ENCODE data around the gene SPTAN1. TPM values are rescaled to one million over a fixed set of nuclear protein-coding genes. Genes with fewer than 3 reads are reported as not detected.

SPTAN1 gene
- total RNA-seq, 6 experiments from 2014 or later, result 74.6 to 141 (median 98.6) TPM

GRCh38 chr9:128653908-128654307, 101.5 kb downstream of the SPTAN1 start:
- Histone ChIP-seq H3K4me3 (no peak overlapping the region), H3K27me3 (no peaks in the 10 kb centered on the region), H3K27ac (no peak overlapping the region), H3K9me3 (no peaks in the 10 kb centered on the region), H3K4me1 (peaks cover 0 to 8% (median 0%) of the 10 kb centered on the region in 4 donors), H3K36me3 (no peaks in the 10 kb centered on the region)
- no peak for ATAC-seq
- intact Hi-C loops (cut with DNase I), result no loop called here
- no peak for DNase-seq
- WGBS (ENCODE audit: insufficient coverage, low coverage, low lambda C conversion rate, missing lambda C conversion rate), result 94% methylated on average over 5 of the region's 8 CpGs
- no peak for TF ChIP-seq POLR2A (IDR thresholded peaks at IDR 0.05)
- TF ChIP-seq, protein P1, sequence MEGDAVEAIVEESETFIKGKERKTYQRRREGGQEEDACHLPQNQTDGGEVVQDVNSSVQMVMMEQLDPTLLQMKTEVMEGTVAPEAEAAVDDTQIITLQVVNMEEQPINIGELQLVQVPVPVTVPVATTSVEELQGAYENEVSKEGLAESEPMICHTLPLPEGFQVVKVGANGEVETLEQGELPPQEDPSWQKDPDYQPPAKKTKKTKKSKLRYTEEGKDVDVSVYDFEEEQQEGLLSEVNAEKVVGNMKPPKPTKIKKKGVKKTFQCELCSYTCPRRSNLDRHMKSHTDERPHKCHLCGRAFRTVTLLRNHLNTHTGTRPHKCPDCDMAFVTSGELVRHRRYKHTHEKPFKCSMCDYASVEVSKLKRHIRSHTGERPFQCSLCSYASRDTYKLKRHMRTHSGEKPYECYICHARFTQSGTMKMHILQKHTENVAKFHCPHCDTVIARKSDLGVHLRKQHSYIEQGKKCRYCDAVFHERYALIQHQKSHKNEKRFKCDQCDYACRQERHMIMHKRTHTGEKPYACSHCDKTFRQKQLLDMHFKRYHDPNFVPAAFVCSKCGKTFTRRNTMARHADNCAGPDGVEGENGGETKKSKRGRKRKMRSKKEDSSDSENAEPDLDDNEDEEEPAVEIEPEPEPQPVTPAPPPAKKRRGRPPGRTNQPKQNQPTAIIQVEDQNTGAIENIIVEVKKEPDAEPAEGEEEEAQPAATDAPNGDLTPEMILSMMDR (IDR thresholded peaks at IDR 0.05), result no peak

- H3K4me3 ChIP-seq, result no peak overlapping the region
- intact Hi-C loops (cut with DNase I), result no loop called here
- DNase-seq (no peak), ATAC-seq (no peak)
- no peak for TF ChIP-seq POLR2A (IDR thresholded peaks at IDR 0.05)
- TF ChIP-seq, protein P1 (IDR thresholded peaks at IDR 0.05), result no peak
- no CpG with 5 or more reads among the region's 1 CpG for WGBS (ENCODE audit: insufficient coverage, low coverage, low lambda C conversion rate, missing lambda C conversion rate)
- no peaks in the 10 kb centered on the region for H3K36me3 ChIP-seq
- no peak overlapping the region for H3K27ac ChIP-seq
- peaks cover 0 to 8% (median 0%) of the 10 kb centered on the region in 4 donors for H3K4me1 ChIP-seq
- H3K9me3 ChIP-seq, result no peaks in the 10 kb centered on the region
- H3K27me3 ChIP-seq, result no peaks in the 10 kb centered on the region
Observed at GRCh38 chr9:128654481-128654880, 102.1 kb downstream of the SPTAN1 start.

- intact Hi-C loops (cut with DNase I), result no loop called here
- peak within 1 kb of the TSS; percentile 66 to 78 (median 70) for H3K4me3 ChIP-seq
- TF ChIP-seq POLR2A (IDR thresholded peaks at IDR 0.05), result peak; percentile 59
- TF ChIP-seq, protein P1 (IDR thresholded peaks at IDR 0.05), result no peak
- ATAC-seq (peak; percentile 99 to 100 (median 100)), DNase-seq (peak; percentile 98 to 99 (median 99))
- under 1% methylated on average over 26 of the region's 86 CpGs for WGBS (ENCODE audit: insufficient coverage, low coverage, low lambda C conversion rate, missing lambda C conversion rate)
- peak within 1 kb of the TSS; percentile 98 to 99 (median 99) for H3K27ac ChIP-seq
- no peaks in the 10 kb centered on the region for H3K9me3 ChIP-seq
- no peaks in the 10 kb centered on the region for H3K36me3 ChIP-seq
- H3K4me1 ChIP-seq, result peaks cover 0 to 8% (median 0%) of the 10 kb centered on the region in 4 donors
- H3K27me3 ChIP-seq, result no peaks in the 10 kb centered on the region
Observed at GRCh38 chr9:128656416-128657343, 104.3 kb downstream of the SPTAN1 start, which contains the start of gene DYNC2I2. Gene DYNC2I2 (minus strand): TSS chr9:128656847. CDS start chr9:128656726, 121 bp downstream.

DNA sequence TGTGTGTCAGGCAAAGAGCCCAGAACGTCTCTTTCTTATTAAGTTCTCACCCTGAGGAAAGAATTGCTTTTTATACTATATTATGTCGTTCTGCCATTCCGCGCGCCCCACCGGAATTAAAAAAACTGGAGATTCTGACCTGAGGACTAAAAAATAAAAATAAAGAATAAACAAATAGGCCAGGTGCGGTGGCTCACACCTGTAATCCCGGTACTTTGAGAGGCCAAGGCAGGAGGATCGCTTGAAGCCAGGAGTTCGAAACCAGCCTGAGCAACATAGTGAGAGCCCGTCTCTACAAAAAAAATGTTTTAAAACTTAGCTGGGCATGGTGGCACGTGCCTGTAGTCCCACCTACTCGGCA, 104.9 kb downstream of the SPTAN1 start:
- intact Hi-C loops (cut with DNase I), result no loop called here
- ATAC-seq, result no peak
- Histone ChIP-seq H3K4me3 (peak overlapping the region in 2 of 3 donors; percentile 70 to 78), H3K27me3 (no peaks in the 10 kb centered on the region), H3K36me3 (no peaks in the 10 kb centered on the region), H3K9me3 (no peaks in the 10 kb centered on the region), H3K27ac (peak overlapping the region; percentile 98 to 99 (median 99)), H3K4me1 (peaks cover 0 to 8% (median 0%) of the 10 kb centered on the region in 4 donors)
- no peak for DNase-seq
- no peak for TF ChIP-seq POLR2A (IDR thresholded peaks at IDR 0.05)
- TF ChIP-seq, protein P1 (IDR thresholded peaks at IDR 0.05), result no peak
- 92% methylated on average over 12 of the region's 13 CpGs for WGBS (ENCODE audit: insufficient coverage, low coverage, low lambda C conversion rate, missing lambda C conversion rate)

Measured in right lobe of liver (tissue), 6 donors.